IMR-90 (cell line): ENCODE measurements around the gene ERMAP. TPM values are rescaled to one million over a fixed set of nuclear protein-coding genes. Genes with fewer than 3 reads are reported as not detected.

ENCODE experiments used
- ATAC-seq: fragments of 200-7000 bp; cut with Tn5 transposase; 2 replicates; pipeline ENCODE4 v1.9.1; 2020; ENCODE audit warnings: low read depth, mild to moderate bottlenecking, moderate library complexity
- BruUV-seq: library from RNA; stranded (reverse); fragments of 400-500 nt; replicated peaks from 2 replicates; lab custom pipeline; 2021; lab: Mats Ljungman, UMichigan
- CTCF ChIA-PET: fragments of 300-600 bp; formaldehyde crosslinking; extraction: SDS; loops from one replicate; lab custom pipeline; 2021; ENCODE audit warnings: antibody characterized with exemption; lab: Yijun Ruan, JAX
- POLR2A ChIA-PET: fragments of 300-600 bp; sonication (Branson Sonifier 250); formaldehyde crosslinking; loops from one replicate; lab custom pipeline; 2022; ENCODE audit warnings: antibody characterized with exemption; ENCODE audit not compliant: unreplicated experiment; lab: Charles Lee
- DNase-seq: peaks from one replicate; pipeline ENCODE4 v3.0.0; 2013
- H2AFZ ChIP-seq: replicated peaks from 2 replicates; pipeline ENCODE3; 2013; ENCODE audit warnings: low read length, mild to moderate bottlenecking; ENCODE audit not compliant: poor library complexity
- H2AK5ac ChIP-seq: 2 replicates; pipeline ENCODE4 v1.6.1; 2013; ENCODE audit warnings: low read depth, low read length, inconsistent platforms
- H2AK9ac ChIP-seq: replicated peaks from 2 replicates; pipeline ENCODE3; 2013; ENCODE audit warnings: mild to moderate bottlenecking, low read depth, low read length, moderate library complexity; ENCODE audit not compliant: poor library complexity
- H2BK120ac ChIP-seq: 2 replicates; pipeline ENCODE4 v1.6.1; 2013; ENCODE audit warnings: low read depth, low read length, inconsistent platforms
- H2BK15ac ChIP-seq: 3 replicates; pipeline ENCODE4 v1.6.1; 2013; ENCODE audit warnings: low read depth, low read length, inconsistent platforms
- H2BK20ac ChIP-seq: 2 replicates; pipeline ENCODE4 v1.6.1; 2013; ENCODE audit warnings: low read depth, mild to moderate bottlenecking, inconsistent platforms, low read length, moderate library complexity
- H2BK5ac ChIP-seq: 2 replicates; pipeline ENCODE4 v1.6.1; 2013; ENCODE audit warnings: mild to moderate bottlenecking, low read depth, low read length, inconsistent platforms; ENCODE audit not compliant: poor library complexity, severe bottlenecking
- H3K14ac ChIP-seq: replicated peaks from 2 replicates; pipeline ENCODE4 v1.6.1; 2013; ENCODE audit warnings: low read depth, low read length, inconsistent platforms
- H3K18ac ChIP-seq: 2 replicates; pipeline ENCODE4 v1.6.1; 2013; ENCODE audit warnings: low read depth, low read length, control low read depth
- H3K23ac ChIP-seq: 2 replicates; pipeline ENCODE4 v1.6.1; 2013; ENCODE audit warnings: low read depth, low read length, inconsistent platforms
- H3K27ac ChIP-seq: 2 replicates; pipeline ENCODE4 v1.5.1; 2013; ENCODE audit warnings: mild to moderate bottlenecking, control low read depth, low read length; ENCODE audit not compliant: insufficient read depth
- H3K27me3 ChIP-seq: 2 replicates; pipeline ENCODE4 v1.6.1; 2013; ENCODE audit warnings: low read length; ENCODE audit not compliant: control insufficient read depth, insufficient read depth
- H3K36me3 ChIP-seq: 2 replicates; pipeline ENCODE4 v1.6.1; 2013; ENCODE audit warnings: low read length, mixed read lengths; ENCODE audit not compliant: control insufficient read depth, insufficient read depth
- H3K4ac ChIP-seq: 2 replicates; pipeline ENCODE4 v1.6.1; 2013; ENCODE audit warnings: low read depth, low read length, inconsistent platforms
- H3K4me1 ChIP-seq: 2 replicates; pipeline ENCODE4 v1.6.1; 2013; ENCODE audit warnings: low read length, mixed read lengths; ENCODE audit not compliant: control insufficient read depth, insufficient read depth
- H3K4me2 ChIP-seq: 2 replicates; pipeline ENCODE4 v1.6.1; 2013; ENCODE audit warnings: low read depth, mild to moderate bottlenecking, control low read depth, low read length, moderate library complexity
- H3K4me3 ChIP-seq: 2 replicates; pipeline ENCODE4 v1.5.1; 2013; ENCODE audit warnings: low read depth, mild to moderate bottlenecking, control low read depth, low read length, moderate library complexity; ENCODE audit not compliant: insufficient read depth
- H3K56ac ChIP-seq: 2 replicates; pipeline ENCODE4 v1.6.1; 2013; ENCODE audit warnings: low read length, inconsistent platforms; ENCODE audit not compliant: insufficient read depth; ENCODE audit errors: extremely low read depth
- H3K79me1 ChIP-seq, 2 experiments: 2 replicates each; pipeline ENCODE4 v1.6.1; 2013; ENCODE audit warnings: low read length in 2 of 2, inconsistent platforms in 1 of 2, low read depth in 1 of 2
- H3K9ac ChIP-seq: 2 replicates; pipeline ENCODE4 v1.6.1; 2013; ENCODE audit warnings: low read depth, low read length, control low read depth
- H3K9me1 ChIP-seq: 2 replicates; pipeline ENCODE4 v1.6.1; 2013; ENCODE audit warnings: low read length, inconsistent platforms; ENCODE audit not compliant: insufficient read depth
- H3K9me3 ChIP-seq: 2 replicates; pipeline ENCODE4 v1.6.1; 2013; ENCODE audit warnings: low read length; ENCODE audit not compliant: control insufficient read depth, insufficient read depth
- H4K20me1 ChIP-seq: 2 replicates; pipeline ENCODE4 v1.6.1; 2013; ENCODE audit warnings: low read length, inconsistent platforms; ENCODE audit not compliant: insufficient read depth
- H4K5ac ChIP-seq: 2 replicates; pipeline ENCODE4 v1.6.1; 2013; ENCODE audit warnings: mild to moderate bottlenecking, low read depth, low read length, control low read depth
- H4K8ac ChIP-seq, 2 experiments: 2 replicates each; pipeline ENCODE4 v1.6.1; 2013; ENCODE audit warnings: low read depth in 2 of 2, low read length in 2 of 2, control low read depth in 1 of 2, inconsistent platforms in 1 of 2
- H4K91ac ChIP-seq: 2 replicates; pipeline ENCODE4 v1.6.1; 2013; ENCODE audit warnings: low read depth, low read length, inconsistent platforms; ENCODE audit not compliant: insufficient read depth
- BHLHE40 ChIP-seq: fragments of 150-350 bp; IDR thresholded peaks from 2 replicates; pipeline ENCODE4 v1.6.1; 2016; ENCODE audit warnings: mild to moderate bottlenecking, low read depth, low read length
- CEBPB ChIP-seq: IDR thresholded peaks from 2 replicates; pipeline ENCODE4 v1.6.1; 2012; ENCODE audit warnings: low read depth, low read length, improper control_type of control experiment
- CHD1 ChIP-seq: IDR thresholded peaks from 2 replicates; pipeline ENCODE4 v1.6.1; 2012; ENCODE audit warnings: low read depth, low read length, improper control_type of control experiment
- MXI1 ChIP-seq: IDR thresholded peaks from 2 replicates; pipeline ENCODE4 v1.6.1; 2012; ENCODE audit warnings: low read depth, mild to moderate bottlenecking, low read length, moderate library complexity, borderline replicate concordance
- NFE2L2 ChIP-seq: fragments of 150-350 bp; IDR thresholded peaks from 2 replicates; pipeline ENCODE4 v1.6.1; 2016; ENCODE audit warnings: low read depth, mild to moderate bottlenecking, low read length
- RCOR1 ChIP-seq: IDR thresholded peaks from 2 replicates; pipeline ENCODE4 v1.6.1; 2012; ENCODE audit warnings: mild to moderate bottlenecking, low read length, improper control_type of control experiment; ENCODE audit not compliant: insufficient replicate concordance
- RFX5 ChIP-seq: IDR thresholded peaks from 2 replicates; pipeline ENCODE4 v1.8.0; 2012; ENCODE audit warnings: low read depth, mild to moderate bottlenecking, low read length, moderate library complexity
- WGBS, 2 experiments: methylation state at CpG; one replicate each; pipeline versions ENCODE4 v1.1.5 to v1.1.7; 2013; ENCODE audit warnings: missing lambda C conversion rate in 2 of 2; ENCODE audit not compliant: insufficient read length in 1 of 2; ENCODE audit errors: extremely low coverage in 2 of 2; 5-methylcytosine and 5-hydroxymethylcytosine counted together
- dilution Hi-C: fragments of 300-500 bp; cut with HindIII; formaldehyde crosslinking; loops from one replicate; pipeline ENCODE4 v1.14.3; 2018; ENCODE audit warnings: low sequenced_read_pairs; ENCODE audit not compliant: unreplicated experiment
- in situ Hi-C: fragments of 300-500 bp; cut with MboI; formaldehyde crosslinking; loops from 3 replicates; pipeline ENCODE4 v1.14.3; 2019; ENCODE audit warnings: low sequenced_read_pairs, inconsistent platforms, mixed read lengths
- intact Hi-C: fragments of 100-400 bp; cut with micrococcal nuclease; formaldehyde crosslinking; loops from 2 replicates; pipeline ENCODE4 v1.10.0; 2022
- polyA plus RNA-seq, 3 experiments: library from polyadenylated mRNA; depleted of rRNA; stranded (reverse); fragments of >200 nt; gene quantifications; 2 replicates each; pipeline ENCODE4 v1.2.3, GENCODE V29; 2012; ENCODE audit warnings: low replicate concordance in 1 of 3
- total RNA-seq: library from RNA; depleted of rRNA; stranded (reverse); fragments of >200 nt; gene quantifications from 2 replicates; pipeline ENCODE4 v1.2.3, GENCODE V29; 2012

ERMAP gene
- total and polyA plus RNA-seq, 2 of the 4 experiments (the other 2 are of a cell fraction), result 5.0 to 7.2 TPM

- TF ChIP-seq NFE2L2, result no peak
- TF ChIP-seq CEBPB, result no peak
- TF ChIP-seq MXI1, result no peak
- TF ChIP-seq BHLHE40, result no peak
- no peak for TF ChIP-seq CHD1
- no peak for TF ChIP-seq RFX5
- TF ChIP-seq RCOR1, result no peak
- no peak overlapping the region for H2AK9ac ChIP-seq
- no peak for DNase-seq
- no peak overlapping the region for H2BK120ac ChIP-seq
- no peak overlapping the region for H3K4me2 ChIP-seq
- H2BK15ac ChIP-seq, result no peak overlapping the region
- no peaks in the 10 kb centered on the region for H3K9me3 ChIP-seq
- no peaks in the 10 kb centered on the region for H3K4me1 ChIP-seq
- H3K27ac ChIP-seq, result no peak overlapping the region
- H3K27me3 ChIP-seq, result no peaks in the 10 kb centered on the region
- intact Hi-C loops, result loop anchor here (5.0 to 10.0 kb wide), 3 partner anchors 47 to 435 kb away; partner anchors contain the start of genes ERMAP, FOXJ3, SVBP and YBX1
- H3K79me1 ChIP-seq, result peaks cover 26 to 58% of the 10 kb centered on the region in 2 experiments
- BruUV-seq, result no TSS peak
- no peak overlapping the region for H3K23ac ChIP-seq
- no peak overlapping the region for H4K8ac ChIP-seq
- dilution Hi-C loops, result no loop called here
- H4K20me1 ChIP-seq, result peaks cover 7% of the 10 kb centered on the region; the same call in 1 of the 2 replicates
- no peak overlapping the region for H3K4me3 ChIP-seq
- H3K14ac ChIP-seq, result no peak overlapping the region
- in situ Hi-C loops, result no loop called here
- WGBS, 2 experiments, result no CpG with 5 or more reads among the region's 3 CpGs
- H2AFZ ChIP-seq, result no peak overlapping the region
- no peak overlapping the region for H3K18ac ChIP-seq
- no peak overlapping the region for H2AK5ac ChIP-seq
- CTCF ChIA-PET, result interaction anchor here (1.1 kb wide), 1 partner anchor 13 kb away, joined by 6 read pairs; no protein-coding TSS in a partner anchor
- no peak for ATAC-seq
- POLR2A ChIA-PET, result no interaction called here
- H3K56ac ChIP-seq, result no peak overlapping the region
- 0 out of 2 replicates have a peak, but pooled peaks cover 4% of the 10 kb centered on the region for H3K9me1 ChIP-seq
- no peak overlapping the region for H3K9ac ChIP-seq
- H3K36me3 ChIP-seq, result peaks cover 5% of the 10 kb centered on the region
- H4K91ac ChIP-seq, result no peak overlapping the region
- H4K5ac ChIP-seq, result no peak overlapping the region
- H2BK20ac ChIP-seq, result no peak overlapping the region
- H3K4ac ChIP-seq, result no peak overlapping the region
- H2BK5ac ChIP-seq, result no peak overlapping the region
Observed at GRCh38 chr1:42769811-42770210, 47.1 kb upstream of the ERMAP start.
